Omental fat pad (tissue), 4 donors: ENCODE data around the gene ZBTB17. TPM values are rescaled to one million over a fixed set of nuclear protein-coding genes. Genes with fewer than 3 reads are reported as not detected.

Experiments used
- ATAC-seq: fragments of 150-250 bp; one replicate; pipeline ENCODE4 v1.9.1; 2016; ENCODE audit warnings: mild to moderate bottlenecking, moderate library complexity; ENCODE audit not compliant: low FRiP score
- DNase-seq: peaks from one replicate; pipeline ENCODE4 v3.0.0-alpha.2; 2019; ENCODE audit warnings: low spot score
- CTCF ChIP-seq, 3 donors: fragments of 450-650 bp; IDR thresholded peaks; one replicate each; pipeline ENCODE4 v1.5.1; 2016 to 2017; ENCODE audit warnings: antibody characterized with exemption in 3 of 3, mild to moderate bottlenecking in 3 of 3, moderate library complexity in 2 of 3
- total RNA-seq, 4 donors: library from RNA; depleted of rRNA; stranded (reverse); fragments of >200 nt; gene quantifications; one replicate each; pipeline ENCODE4 v1.1.0, GENCODE V29; 2016

Gene ZBTB17
- total RNA-seq, 4 donors from 2014 or later = 20.7 to 53.6 (median 27.8) TPM

GRCh38 chr1:16014509-16015482, 38.9 kb upstream of the ZBTB17 start:
- DNase-seq (no peak), ATAC-seq (no peak)
- no peak for TF ChIP-seq CTCF (IDR thresholded peaks at IDR 0.05)

- no peak for TF ChIP-seq CTCF (IDR thresholded peaks at IDR 0.05)
- no peak for ATAC-seq
These were observed 38.0 kb upstream of the ZBTB17 start for GRCh38 chr1:16013908-16014258.

GRCh38 chr1:16013220-16013907, 37.5 kb upstream of the ZBTB17 start:
- ATAC-seq = peak; percentile 68
- no peak for TF ChIP-seq CTCF (IDR thresholded peaks at IDR 0.05)
- peak; percentile 71 for DNase-seq

More at GRCh38 chr1:16013908-16014258, 38.0 kb upstream of the ZBTB17 start:
- no peak for DNase-seq

GRCh38 chr1:16012590-16013219, 36.8 kb upstream of the ZBTB17 start:
- no peak for TF ChIP-seq CTCF (IDR thresholded peaks at IDR 0.05)
- DNase-seq = peak; percentile 42
- peak; percentile 17 for ATAC-seq

GRCh38 chr1:16011936-16012589, 36.2 kb upstream of the ZBTB17 start:
- TF ChIP-seq CTCF (IDR thresholded peaks at IDR 0.05) = no peak
- ATAC-seq (no peak), DNase-seq (no peak)

- TF ChIP-seq CTCF (IDR thresholded peaks at IDR 0.05) = no peak
- DNase-seq = no peak
- no peak for ATAC-seq
These were observed 34.9 kb upstream of the ZBTB17 start for GRCh38 chr1:16010837-16011236.
